Islet of Langerhans (tissue), 1 donor: Measurements from ENCODE around the gene TRIM45.
"Not testable (repeated sequence)": the region's sequence is repeated elsewhere in the genome, so short reads cannot be mapped to it uniquely, and the experiment has no call there.

Experiments used
- FAIRE-seq: peaks from one replicate; lab custom pipeline; 2011; peaks lifted over from hg19 to GRCh38; lab: Jason Lieb, UNC

TRIM45 gene, protein sequence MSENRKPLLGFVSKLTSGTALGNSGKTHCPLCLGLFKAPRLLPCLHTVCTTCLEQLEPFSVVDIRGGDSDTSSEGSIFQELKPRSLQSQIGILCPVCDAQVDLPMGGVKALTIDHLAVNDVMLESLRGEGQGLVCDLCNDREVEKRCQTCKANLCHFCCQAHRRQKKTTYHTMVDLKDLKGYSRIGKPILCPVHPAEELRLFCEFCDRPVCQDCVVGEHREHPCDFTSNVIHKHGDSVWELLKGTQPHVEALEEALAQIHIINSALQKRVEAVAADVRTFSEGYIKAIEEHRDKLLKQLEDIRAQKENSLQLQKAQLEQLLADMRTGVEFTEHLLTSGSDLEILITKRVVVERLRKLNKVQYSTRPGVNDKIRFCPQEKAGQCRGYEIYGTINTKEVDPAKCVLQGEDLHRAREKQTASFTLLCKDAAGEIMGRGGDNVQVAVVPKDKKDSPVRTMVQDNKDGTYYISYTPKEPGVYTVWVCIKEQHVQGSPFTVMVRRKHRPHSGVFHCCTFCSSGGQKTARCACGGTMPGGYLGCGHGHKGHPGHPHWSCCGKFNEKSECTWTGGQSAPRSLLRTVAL

DNA sequence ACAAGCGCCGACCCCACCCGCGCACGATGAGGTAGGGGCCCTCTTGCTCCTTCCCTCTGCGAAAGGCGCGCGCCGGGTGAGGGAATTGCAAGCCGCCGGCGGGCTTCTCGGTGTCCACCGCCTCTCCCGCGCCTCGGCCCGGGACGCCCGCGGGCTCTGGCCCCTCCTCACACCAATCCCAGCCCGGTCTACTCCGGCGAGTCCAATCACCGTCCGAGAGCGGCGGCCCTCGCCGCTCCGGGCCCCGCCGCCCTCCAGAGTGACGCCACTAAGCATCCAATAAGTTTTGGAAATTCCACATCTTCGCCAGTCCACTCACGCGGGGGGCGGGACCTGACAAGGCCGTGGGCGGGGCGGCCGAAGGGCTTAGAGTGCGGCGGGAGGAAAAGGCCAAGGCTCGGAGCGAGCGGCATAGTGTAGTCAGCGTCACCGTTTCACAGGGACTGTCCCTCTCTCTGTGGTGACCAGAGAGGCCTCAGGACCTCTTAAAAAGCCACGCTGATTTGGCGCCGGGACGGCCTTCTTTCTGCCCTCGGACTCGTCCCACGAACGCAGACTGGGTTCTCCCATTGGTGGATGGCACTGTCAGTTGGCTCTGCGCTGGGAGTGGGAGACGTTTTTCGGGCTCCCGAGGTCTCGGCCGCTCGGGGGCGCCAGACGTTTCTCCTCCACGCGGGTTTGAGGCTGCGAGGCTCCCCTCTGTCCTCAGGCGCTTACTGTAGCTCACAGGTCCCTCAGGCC is at the start of gene TRIM45:
TSS of gene TRIM45 (minus strand) at position 161 of the 741 bp plus-strand sequence. CDS start 548 bp downstream, outside the sequence.
- no peak for FAIRE-seq

DNA sequence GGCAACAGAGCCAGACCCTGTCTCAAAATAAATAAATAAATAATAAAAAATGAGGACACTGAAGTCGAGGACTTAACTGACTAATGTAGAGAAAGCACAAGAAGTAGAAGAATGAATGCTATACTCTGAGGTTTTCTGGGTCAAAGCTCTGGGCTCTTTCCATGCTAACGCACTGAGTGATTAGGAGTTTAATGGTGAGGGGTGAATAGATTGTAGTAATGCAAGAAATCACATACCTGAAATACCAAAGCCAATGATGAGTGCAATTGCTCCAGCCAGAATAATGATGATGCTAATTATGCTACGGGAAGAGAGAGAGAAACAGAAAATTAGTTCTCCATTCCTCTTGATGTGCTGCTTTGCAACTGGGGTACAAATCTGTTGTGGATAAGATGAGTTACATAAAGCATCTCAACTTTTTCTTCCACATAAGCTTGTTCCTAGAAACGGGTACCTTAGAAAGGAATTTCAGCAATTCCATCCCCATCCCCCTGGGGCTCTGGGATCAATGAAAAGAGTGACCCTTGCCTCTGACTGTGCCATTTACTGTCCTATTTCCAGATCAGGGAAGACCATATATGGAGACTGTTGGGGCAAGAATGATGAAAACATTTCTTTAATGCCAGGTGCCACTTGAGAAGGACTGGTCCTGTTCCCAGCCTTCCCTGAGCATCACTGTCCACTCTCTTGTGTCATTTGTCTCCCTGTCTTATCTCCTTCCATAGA is 48.5 kb upstream of the TRIM45 start:
- no peak for FAIRE-seq

DNA sequence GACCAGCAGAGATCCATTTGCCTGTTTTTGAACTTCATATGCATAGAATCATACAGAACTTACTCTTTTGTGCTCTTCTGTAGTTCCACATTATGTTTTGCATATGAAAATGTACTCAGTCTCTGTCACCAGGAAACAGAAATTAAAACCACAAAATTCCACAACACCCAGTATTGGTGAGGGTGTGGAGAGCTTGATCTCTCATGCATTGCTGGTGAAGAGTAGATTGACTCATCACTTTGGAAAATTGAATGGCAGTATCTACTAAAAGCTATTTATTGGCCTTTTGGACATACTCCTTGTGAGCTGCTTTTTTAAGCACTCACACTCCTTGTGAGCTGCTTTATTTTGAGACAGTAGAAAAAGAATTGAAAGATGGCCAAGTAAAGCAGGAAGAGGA is 45.9 kb upstream of the TRIM45 start:
- FAIRE-seq = no peak

DNA sequence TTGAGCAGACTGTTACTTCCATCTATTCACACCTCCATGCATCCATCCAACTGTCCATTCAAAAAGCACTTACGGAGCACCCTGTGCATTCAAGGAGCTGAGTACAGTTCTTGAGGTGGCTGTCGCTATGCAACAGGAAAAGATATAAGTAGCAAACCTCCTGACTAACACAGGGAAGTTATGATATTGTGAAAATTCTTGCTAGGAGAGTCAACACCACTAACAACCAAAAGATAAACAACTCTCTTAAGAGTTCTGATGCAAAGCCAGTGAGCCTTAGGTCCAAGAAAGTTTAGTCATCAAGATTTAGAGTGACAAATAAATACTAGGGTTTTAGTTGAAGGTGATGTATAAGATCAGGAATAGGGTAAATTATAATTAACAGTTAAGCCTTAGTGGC is 44.5 kb upstream of the TRIM45 start:
- no peak for FAIRE-seq

DNA sequence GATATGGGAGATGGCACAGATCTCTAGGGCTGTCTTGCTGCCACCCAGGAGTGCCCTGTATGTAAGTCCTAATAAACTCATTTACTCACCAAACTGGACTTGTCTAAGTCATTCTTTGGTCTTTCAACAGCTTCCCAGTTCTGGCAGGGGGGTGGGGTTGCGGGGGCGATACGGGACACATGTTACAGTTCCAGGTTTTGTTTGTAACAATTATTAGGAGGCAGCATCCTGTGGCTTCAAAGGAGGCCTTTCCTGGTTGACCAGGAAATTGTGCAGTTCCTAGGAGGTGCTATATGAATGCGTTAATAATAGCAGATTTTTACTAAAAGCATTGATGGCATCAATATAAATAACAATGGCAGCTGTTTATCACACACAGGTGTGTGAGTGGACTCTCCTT is 42.7 kb upstream of the TRIM45 start:
- no peak for FAIRE-seq

DNA sequence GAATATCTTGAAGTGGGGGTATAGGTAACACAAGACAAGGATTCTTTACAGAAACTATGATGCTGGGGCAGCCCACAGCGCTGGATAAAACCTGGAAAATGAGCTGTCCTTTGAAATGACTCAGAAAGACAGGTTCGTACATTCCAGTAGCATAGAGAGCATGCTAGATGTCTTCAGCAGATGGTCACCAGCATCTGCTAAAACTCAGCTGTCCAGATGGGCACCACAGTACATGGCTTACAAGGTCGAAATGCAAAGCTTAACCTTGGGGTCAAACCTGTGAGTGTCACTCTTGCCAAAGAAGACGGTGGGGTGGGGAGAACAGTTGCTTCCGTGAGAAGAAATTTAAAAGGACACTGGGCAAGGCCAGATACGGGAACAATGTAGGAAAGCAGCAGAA is 41.3 kb upstream of the TRIM45 start:
- FAIRE-seq = no peak

DNA sequence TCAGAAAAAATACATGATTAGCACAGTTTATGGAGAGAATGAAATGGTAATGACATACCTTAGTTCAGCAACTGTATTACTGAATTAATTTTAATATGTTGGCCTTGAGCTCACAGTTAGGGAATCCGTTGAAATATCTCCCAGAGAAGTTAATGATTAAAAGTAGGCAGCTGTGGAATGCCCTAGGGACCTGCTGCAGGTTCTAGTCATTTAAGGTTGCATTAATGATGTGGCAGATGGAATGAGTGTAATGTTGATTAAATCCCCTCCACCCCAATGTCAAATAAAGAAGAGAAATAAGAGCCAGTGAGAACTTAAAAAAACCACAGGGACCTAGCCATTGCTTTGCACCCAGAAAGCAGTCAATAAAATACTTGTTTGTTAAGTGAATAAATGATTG is 40.3 kb upstream of the TRIM45 start:
- FAIRE-seq = no peak

DNA sequence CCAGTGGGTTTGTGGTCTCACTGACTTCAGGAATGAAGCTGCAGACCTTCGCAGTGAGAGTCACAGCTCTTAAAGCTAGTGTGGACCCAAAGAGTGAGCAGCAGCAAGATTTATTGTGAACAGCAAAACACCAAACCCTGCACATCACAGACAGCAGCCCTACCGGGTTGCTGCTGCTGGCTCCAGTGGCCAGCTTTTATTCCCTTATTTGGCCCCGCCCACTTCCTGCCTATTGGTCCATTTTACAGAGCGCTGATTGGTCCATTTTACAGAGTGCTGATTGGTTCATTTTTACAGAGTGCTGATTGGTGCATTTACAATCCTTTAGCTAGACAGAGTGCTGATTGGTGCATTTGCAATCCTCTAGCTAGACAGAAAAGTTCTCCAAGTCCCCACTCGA is 29.8 kb upstream of the TRIM45 start:
- FAIRE-seq = not testable (repeated sequence)

DNA sequence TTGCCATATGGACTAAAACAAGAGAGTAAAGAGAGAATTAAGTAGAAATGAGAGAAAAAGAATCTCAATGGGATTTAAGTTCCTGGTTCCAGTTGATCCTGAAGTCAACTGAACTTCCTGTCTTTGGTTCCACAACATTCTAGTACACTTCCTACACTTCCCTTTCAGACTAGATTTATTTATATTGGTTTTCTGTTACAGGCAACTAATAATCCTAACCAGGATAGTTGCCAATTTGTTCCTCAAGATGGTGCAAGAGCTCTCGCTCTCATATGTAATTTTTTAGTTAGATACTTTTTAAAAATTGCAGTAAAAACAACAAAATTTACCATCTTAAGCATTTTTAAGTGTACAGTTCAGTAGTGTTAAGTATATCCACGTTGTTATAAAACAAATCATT is 28.8 kb upstream of the TRIM45 start:
- FAIRE-seq = no peak

DNA sequence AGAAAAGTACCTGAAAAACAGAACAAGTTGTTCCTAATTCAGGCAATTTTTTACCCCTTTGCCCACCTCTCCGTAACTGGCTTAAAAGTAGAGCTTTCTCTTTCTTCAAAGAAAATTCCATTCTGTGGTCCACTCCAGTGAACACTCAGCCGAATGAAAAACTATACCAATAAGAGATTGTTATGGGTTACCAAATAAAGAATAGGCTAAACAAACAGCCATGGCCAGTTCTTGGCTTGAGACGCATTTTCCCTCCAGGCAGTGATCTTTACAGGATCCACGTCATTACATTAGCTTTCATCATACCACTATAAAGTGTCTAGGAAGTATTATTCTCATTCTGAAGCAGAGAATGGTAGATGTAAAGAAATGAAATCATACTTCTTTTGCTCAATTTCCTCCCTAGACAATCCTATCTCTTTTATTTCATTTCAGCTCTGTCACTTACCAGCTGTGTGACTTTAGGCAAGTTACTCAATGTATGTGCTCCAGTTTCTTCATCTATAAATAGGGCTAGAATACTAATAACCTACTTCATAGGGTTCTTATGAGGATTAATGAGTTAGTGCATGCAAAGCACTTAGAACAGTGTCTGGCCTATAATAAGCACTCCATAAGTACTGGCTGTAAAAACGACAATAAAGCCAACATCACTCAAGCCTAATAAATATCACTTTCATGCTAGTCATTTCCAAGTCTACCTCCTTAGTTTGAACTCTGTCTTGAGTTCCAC is 26.5 kb upstream of the TRIM45 start:
- no peak for FAIRE-seq

DNA sequence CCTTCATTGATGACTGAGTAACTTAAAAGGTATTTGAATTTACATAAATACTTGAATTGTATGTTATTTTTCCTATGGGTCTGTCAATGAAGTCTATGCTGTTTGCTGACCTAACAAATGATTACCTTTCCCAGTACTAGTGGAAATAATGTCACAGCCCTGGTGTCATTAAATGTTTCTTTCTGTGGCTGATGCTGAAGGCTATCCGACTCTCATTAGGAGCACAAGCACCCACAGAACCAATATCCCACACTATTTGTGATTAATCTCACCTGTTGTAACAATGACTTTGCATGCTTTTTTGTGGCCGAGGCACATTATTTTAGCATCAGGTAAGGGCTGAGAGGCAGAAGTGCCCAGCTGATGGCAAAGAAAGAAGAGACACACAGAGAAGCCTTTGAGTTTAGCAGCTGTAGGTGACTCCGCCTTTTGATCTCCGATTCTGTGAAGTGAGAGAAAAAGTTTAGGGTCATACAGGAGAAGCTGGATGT is 25.8 kb upstream of the TRIM45 start:
- peak; percentile 94 for FAIRE-seq

DNA sequence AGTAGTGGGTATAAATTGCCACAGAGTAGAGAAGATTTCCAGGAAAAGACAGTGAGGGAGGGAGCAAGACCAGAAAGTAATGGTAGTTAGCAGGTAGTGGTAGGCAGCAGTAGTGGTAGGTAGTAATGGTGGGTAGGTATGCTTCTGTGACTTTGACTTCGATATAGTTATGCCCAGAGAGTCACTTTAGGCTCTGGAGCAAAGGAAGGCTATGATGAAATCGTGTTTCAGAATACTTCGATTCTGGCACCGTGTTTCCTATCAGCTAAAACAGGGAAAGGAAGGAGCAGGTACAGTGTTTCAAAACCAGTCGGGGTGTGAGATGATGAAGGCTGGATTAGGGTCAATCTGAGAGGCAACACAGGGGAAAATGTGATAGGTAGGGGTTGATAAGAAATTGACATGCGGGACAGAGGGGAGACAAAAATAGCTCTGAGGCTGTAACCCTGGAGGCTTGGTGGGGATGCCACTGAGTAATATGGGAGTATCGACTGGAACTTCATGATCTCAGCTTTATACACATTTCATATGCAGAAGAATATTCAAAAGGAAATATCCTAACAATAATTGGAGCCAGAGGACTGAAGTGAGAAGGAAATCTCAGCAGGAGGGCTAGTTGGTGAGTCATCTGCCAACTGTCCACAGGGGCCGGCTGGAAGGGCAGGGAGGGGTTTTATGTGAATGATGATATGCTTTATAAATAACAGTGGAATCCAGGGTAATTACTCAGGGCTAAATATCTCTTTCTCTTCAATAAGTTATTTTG is 25.2 kb upstream of the TRIM45 start:
- no peak for FAIRE-seq

DNA sequence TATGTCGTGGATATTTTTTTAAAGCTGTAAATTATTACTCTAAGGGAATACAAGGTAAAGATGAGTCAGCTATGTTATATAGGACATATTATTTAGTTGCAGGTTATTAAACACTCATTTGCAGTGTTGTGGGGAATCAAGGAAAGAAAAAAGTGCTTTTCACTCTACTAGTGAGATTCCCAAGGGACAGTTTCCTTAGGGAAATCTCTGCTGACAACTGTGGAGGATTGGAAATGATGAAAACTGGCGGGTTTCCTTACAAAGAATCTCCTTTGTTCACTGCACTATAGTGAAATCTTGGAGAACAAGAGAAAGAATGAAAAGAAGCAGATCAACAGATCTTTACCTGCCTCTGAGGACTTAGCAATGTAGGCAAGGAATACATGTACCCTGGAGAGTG is 24.5 kb upstream of the TRIM45 start:
- no peak for FAIRE-seq

DNA sequence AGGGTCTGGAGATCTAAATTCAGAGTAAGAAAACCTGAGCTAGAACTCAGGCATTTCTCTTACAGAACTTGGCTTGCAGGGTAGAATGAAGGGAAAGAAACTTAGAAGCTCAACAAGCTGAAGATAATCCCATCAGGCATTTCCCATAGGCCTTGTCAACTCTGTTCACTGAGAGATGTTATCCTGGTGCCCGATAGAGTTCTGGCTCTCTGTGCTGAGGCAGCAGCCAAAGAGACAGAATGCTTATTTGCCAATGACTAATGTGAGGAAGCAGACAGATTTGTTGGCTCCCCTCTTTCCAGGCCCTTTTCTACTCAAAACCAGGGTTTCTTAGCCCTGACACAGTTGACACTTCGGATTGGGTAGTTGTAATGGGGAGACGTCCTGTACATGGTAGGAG is 22.3 kb upstream of the TRIM45 start:
- FAIRE-seq = no peak

DNA sequence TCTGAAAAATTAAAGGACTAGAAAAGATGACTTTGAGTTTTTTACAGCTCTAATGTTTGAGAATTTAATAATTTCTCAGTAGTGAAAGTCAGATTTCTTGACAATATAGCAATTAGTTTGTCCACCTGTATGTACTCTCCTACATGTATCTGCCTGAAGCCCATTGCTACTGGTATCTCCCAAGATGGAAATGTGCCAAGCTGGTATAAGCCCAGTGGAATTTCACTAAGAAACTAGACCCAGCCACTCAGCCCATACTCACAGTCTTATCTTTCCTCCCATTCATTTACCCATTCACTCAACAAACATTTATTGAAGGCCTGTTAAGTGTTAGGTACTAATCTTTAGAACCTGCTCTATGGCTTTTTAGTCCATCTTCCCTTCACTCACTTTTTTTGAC is 21.6 kb upstream of the TRIM45 start:
- FAIRE-seq = no peak

DNA sequence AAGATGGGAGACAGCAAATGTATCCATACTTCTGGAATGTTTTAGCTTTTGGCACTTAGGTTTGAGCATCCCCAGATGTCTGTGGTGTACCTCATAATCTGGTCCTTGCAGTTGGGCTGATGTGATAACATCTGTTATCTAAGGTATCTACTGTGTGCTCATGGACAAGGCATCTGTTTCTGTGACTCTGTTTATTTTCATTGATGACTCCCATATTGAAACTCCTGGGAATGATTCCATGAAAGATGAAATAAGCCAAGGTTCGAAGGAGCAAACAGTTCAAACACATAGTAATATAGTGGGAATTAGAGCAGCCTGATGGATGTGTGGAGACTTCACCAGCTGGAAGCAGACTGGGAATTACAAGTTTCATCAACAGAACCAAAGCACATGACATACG is 20.7 kb upstream of the TRIM45 start:
- FAIRE-seq = no peak

DNA sequence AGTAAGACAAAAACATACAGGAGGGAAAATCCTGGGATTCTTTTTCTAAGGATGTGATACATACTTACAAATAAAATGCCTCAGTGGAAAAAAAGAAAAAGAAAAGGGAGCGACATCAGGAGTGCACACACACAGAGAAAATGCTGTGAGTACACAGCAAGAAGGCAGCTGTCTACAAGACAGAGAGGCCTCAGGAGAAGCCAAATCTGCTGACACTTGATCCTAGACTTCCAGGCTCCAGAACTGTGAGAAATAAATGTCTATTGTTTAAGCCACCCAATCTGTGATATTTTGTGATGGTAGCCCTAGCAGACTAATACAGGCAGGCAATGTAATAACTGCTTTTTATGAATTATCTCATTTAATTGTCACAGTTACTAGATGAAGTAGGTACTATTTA is 17.0 kb upstream of the TRIM45 start:
- no peak for FAIRE-seq

DNA sequence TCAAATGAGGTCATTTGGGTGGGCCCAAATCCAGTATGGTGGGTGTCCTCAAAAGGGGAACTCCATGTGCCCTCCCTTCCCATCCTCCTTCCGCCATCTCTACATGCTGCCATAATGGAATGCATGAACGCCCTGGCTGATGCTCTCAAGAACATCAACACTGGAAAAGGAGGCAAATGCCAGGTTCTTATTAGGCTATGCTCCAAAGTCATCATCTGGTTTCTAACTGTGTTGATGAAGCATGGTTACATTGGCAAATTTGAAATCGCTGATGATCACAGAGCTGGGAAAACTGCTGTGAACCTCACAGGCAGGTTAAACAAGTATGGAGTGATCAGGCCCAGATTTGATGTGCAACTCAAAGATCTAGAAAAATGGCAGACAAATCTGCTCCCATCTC is 16.6 kb upstream of the TRIM45 start:
- FAIRE-seq = no peak

DNA sequence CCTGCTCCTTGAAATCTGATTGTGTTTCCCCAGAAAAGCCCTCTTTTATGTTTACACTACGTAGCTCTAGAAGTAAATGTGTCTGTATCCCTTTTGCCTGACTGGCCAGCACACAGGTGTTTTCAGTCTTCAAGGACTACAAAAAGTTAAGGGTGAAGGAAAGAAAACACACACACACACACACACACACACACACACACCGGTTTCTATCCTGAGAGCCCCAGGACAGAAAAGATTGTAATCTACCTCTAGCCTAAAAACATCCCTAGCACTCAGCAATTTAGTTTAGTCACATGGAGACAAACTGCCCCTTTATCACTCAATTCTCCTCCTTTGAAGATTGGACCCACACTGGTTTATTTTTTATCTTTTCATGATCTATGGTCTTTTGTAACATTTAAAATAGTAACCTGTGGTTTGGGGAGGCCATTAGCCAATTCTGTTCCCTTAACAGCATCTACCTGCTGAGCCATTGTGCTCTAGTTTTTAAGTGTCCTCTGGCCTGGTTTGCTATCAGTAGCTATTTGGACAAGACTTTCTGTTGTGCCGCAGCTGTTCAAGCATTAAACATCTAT is 15.8 kb upstream of the TRIM45 start:
- no peak for FAIRE-seq

DNA sequence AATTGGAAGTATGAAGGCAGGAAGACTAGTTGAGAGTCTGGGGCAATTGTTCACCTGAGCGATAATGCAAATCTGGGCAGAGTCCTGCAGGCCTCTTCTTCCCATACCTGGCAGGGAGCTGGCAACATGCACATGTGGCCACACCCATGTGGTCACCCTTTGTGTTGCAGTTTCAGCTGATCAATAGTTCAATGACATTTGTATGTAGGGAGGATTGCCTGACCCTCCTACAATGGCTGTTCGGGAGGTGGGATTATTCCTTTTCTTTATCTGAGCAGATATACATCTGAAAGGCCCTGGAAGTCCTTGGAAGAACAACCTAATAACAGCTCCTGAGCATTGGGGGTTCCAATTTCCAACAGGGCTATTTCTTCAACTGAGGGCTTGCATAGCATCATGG is 15.2 kb upstream of the TRIM45 start:
- no peak for FAIRE-seq

DNA sequence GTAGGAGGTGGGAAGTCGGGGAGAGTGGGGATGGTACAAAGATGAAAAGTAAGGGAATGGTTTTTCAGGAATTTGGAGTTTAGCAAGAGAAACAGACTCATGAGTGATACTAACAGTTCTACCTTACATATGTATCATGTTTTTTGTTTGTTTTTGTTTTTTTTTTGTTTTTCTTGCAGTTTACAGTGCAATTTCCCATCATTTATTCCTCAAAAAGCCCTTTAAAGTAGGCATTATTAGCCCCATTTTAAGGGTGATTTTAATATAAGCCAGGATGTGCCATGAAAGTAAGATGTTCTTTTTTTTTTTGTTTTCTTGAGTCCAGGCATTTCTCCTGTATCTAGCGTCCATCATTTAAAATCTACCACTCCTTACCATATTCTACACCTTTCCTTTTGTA is 13.8 kb upstream of the TRIM45 start:
- no peak for FAIRE-seq
